Trophoblast cell (in vitro differentiated cells and primary cell): ENCODE results near the gene DOCK8.

ENCODE experiments used
- DNase-seq, 2 donors: peaks; one replicate each; pipeline ENCODE4 v3.0.0-alpha.2; 2016
- H2AFZ ChIP-seq: 2 replicates; pipeline ENCODE4 v1.6.1; 2013; ENCODE audit warnings: low read length, moderate library complexity, mild to moderate bottlenecking; ENCODE audit not compliant: insufficient read depth, poor library complexity
- H2AK5ac ChIP-seq: 2 replicates; pipeline ENCODE4 v1.6.1; 2013; ENCODE audit warnings: mild to moderate bottlenecking, low read length
- H2BK120ac ChIP-seq: 2 replicates; pipeline ENCODE4 v1.6.1; 2013; ENCODE audit warnings: low read length, mild to moderate bottlenecking, moderate library complexity; ENCODE audit not compliant: insufficient read depth, poor library complexity
- H2BK12ac ChIP-seq: 2 replicates; pipeline ENCODE4 v1.6.1; 2013; ENCODE audit warnings: mild to moderate bottlenecking, low read length, moderate library complexity
- H2BK5ac ChIP-seq: 2 replicates; pipeline ENCODE4 v1.6.1; 2013; ENCODE audit warnings: low read length, low read depth, moderate library complexity, mild to moderate bottlenecking; ENCODE audit not compliant: poor library complexity
- H3K14ac ChIP-seq: 2 replicates; pipeline ENCODE4 v1.6.1; 2013; ENCODE audit warnings: mild to moderate bottlenecking, low read length
- H3K18ac ChIP-seq: 2 replicates; pipeline ENCODE4 v1.6.1; 2013; ENCODE audit warnings: mild to moderate bottlenecking, low read length
- H3K23ac ChIP-seq: 2 replicates; pipeline ENCODE4 v1.6.1; 2013; ENCODE audit warnings: low read length
- H3K27ac ChIP-seq: 2 replicates; pipeline ENCODE4 v1.5.1; 2013; ENCODE audit warnings: low read depth, mild to moderate bottlenecking, inconsistent platforms, low read length, moderate library complexity
- H3K27me3 ChIP-seq: 2 replicates; pipeline ENCODE4 v1.6.1; 2013; ENCODE audit warnings: inconsistent platforms, mild to moderate bottlenecking, low read length, moderate library complexity; ENCODE audit not compliant: insufficient read depth
- H3K36me3 ChIP-seq, 2 experiments: 1 replicate in 1 of 2; 2 replicates in 1 of 2; pipeline ENCODE4 v1.6.1; 2013; ENCODE audit warnings: low read length in 2 of 2, mild to moderate bottlenecking in 2 of 2, moderate library complexity in 1 of 2; ENCODE audit not compliant: insufficient read depth in 2 of 2, control insufficient read depth in 1 of 2
- H3K4ac ChIP-seq: 2 replicates; pipeline ENCODE4 v1.6.1; 2013; ENCODE audit warnings: low read depth, mild to moderate bottlenecking, low read length, moderate library complexity
- H3K4me1 ChIP-seq, 2 experiments: 1 replicate in 1 of 2; 2 replicates in 1 of 2; pipeline ENCODE4 v1.6.1; 2013; ENCODE audit warnings: low read length in 2 of 2, mild to moderate bottlenecking in 2 of 2, moderate library complexity in 1 of 2; ENCODE audit not compliant: insufficient read depth in 2 of 2, control insufficient read depth in 1 of 2
- H3K4me2 ChIP-seq: 2 replicates; pipeline ENCODE4 v1.6.1; 2013; ENCODE audit warnings: inconsistent platforms, mild to moderate bottlenecking, low read length, moderate library complexity
- H3K4me3 ChIP-seq: 2 replicates; pipeline ENCODE4 v1.5.1; 2013; ENCODE audit warnings: mild to moderate bottlenecking, low read depth, low read length, inconsistent platforms
- H3K79me1 ChIP-seq: one replicate; pipeline ENCODE4 v1.6.1; 2013; ENCODE audit warnings: low read length
- H3K79me2 ChIP-seq: 2 replicates; pipeline ENCODE4 v1.6.1; 2013; ENCODE audit warnings: low read length, mild to moderate bottlenecking; ENCODE audit not compliant: control insufficient read depth, insufficient read depth, poor library complexity
- H3K9ac ChIP-seq: 2 replicates; pipeline ENCODE4 v1.6.1; 2013; ENCODE audit warnings: mild to moderate bottlenecking, low read length
- H3K9me3 ChIP-seq: 2 replicates; pipeline ENCODE4 v1.6.1; 2013; ENCODE audit warnings: low read depth, mild to moderate bottlenecking, control low read depth, inconsistent platforms, low read length; ENCODE audit not compliant: insufficient read depth
- H4K12ac ChIP-seq: 2 replicates; pipeline ENCODE4 v1.6.1; 2013; ENCODE audit warnings: low read depth, mild to moderate bottlenecking, low read length, moderate library complexity
- H4K8ac ChIP-seq: 2 replicates; pipeline ENCODE4 v1.6.1; 2013; ENCODE audit warnings: low read depth, mild to moderate bottlenecking, low read length, moderate library complexity
- H4K91ac ChIP-seq: one replicate; pipeline ENCODE4 v1.6.1; 2013; ENCODE audit warnings: low read depth, mild to moderate bottlenecking, low read length, moderate library complexity
- WGBS: extraction: QIAGEN DNeasy Blood & Tissue Kit; methylation state at CpG from one replicate; pipeline ENCODE4 v1.1.7; 2013; ENCODE audit warnings: missing lambda C conversion rate; ENCODE audit not compliant: insufficient read length, insufficient coverage; ENCODE audit errors: extremely low coverage; 5-methylcytosine and 5-hydroxymethylcytosine counted together

Gene DOCK8

GRCh38 chr9:353077-353476 is 138.4 kb downstream of the DOCK8 start:
- no peak overlapping the region for H4K91ac ChIP-seq
- H3K4me1 ChIP-seq = peaks cover 3 to 4% of the 10 kb centered on the region in 2 experiments
- no peak overlapping the region for H2AFZ ChIP-seq
- no peak overlapping the region for H3K27ac ChIP-seq
- no peak for DNase-seq
- H3K9me3 ChIP-seq = no peaks in the 10 kb centered on the region
- H2BK5ac ChIP-seq = no peak overlapping the region
- no peak overlapping the region for H3K4me2 ChIP-seq
- peaks cover 3% of the 10 kb centered on the region for H3K79me1 ChIP-seq
- no peak overlapping the region for H2AK5ac ChIP-seq
- no peak overlapping the region for H3K14ac ChIP-seq
- no peaks in the 10 kb centered on the region for H3K79me2 ChIP-seq
- no peak overlapping the region for H3K18ac ChIP-seq
- H3K9ac ChIP-seq = no peak overlapping the region
- H3K4me3 ChIP-seq = no peak overlapping the region
- no peak overlapping the region for H4K8ac ChIP-seq
- H3K36me3 ChIP-seq = no peaks in the 10 kb centered on the region
- H3K27me3 ChIP-seq = no peaks in the 10 kb centered on the region
- no CpG with 5 or more reads among the region's 1 CpG for WGBS
- no peak overlapping the region for H2BK120ac ChIP-seq
- H2BK12ac ChIP-seq = no peak overlapping the region
- no peak overlapping the region for H4K12ac ChIP-seq
- H3K23ac ChIP-seq = no peak overlapping the region
- H3K4ac ChIP-seq = no peak overlapping the region

DNA sequence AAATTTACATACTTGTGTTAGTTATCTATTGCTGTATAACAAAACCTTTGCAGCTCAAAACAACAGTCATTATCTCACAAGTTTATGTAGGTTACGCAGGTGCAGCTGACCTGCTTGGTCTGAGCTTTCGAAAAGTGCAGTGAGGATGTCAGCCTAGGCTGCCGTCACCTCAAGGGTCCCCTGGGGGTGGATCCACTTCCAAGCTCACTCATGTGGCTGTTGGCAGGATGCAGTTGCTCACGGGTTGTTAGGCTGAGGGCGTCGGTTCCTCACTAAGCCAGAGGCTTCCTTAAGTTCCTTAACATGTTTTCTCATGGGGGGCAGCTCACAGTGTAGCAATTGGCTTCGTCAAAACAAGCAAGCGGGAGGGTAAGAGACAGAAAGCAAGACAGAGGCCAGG is 139.8 kb downstream of the DOCK8 start:
- H3K23ac ChIP-seq = no peak overlapping the region
- H2AK5ac ChIP-seq = no peak overlapping the region
- H3K4ac ChIP-seq = no peak overlapping the region
- H3K9me3 ChIP-seq = no peaks in the 10 kb centered on the region
- H2BK5ac ChIP-seq = no peak overlapping the region
- WGBS = no CpG with 5 or more reads among the region's 8 CpGs
- H3K27me3 ChIP-seq = no peaks in the 10 kb centered on the region
- no peak overlapping the region for H3K27ac ChIP-seq
- H4K12ac ChIP-seq = no peak overlapping the region
- no peak overlapping the region for H2AFZ ChIP-seq
- H2BK12ac ChIP-seq = no peak overlapping the region
- H3K4me3 ChIP-seq = no peak overlapping the region
- H3K9ac ChIP-seq = no peak overlapping the region
- no peak overlapping the region for H3K18ac ChIP-seq
- H3K14ac ChIP-seq = no peak overlapping the region
- no peak overlapping the region for H4K91ac ChIP-seq
- H3K36me3 ChIP-seq = no peaks in the 10 kb centered on the region
- no peak overlapping the region for H2BK120ac ChIP-seq
- no peak for DNase-seq
- no peak overlapping the region for H3K4me2 ChIP-seq
- no peaks in the 10 kb centered on the region for H3K79me2 ChIP-seq
- H4K8ac ChIP-seq = no peak overlapping the region
- no peaks in the 10 kb centered on the region for H3K79me1 ChIP-seq
- no peaks in the 10 kb centered on the region for H3K4me1 ChIP-seq

DNA sequence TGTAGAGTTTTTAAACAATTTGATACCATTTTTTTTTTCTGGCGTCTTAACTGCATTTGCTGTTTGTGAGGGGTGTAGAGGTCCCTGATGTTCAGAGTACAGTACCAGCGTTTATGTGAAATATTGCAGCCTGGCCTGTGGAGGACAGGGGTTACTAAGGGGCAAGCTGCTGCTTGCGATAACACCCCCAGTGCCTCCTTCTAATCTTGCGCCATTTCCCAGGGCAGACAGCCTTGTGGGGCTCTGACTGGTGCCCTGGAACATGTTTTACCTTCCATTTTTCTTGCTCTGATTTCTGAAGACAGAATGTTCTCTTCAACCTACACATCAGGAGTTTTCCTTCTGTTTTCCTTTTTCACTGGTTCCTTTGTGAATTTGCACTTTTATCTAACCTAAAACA is 142.9 kb downstream of the DOCK8 start:
- Histone ChIP-seq H3K79me1 (no peaks in the 10 kb centered on the region), H4K8ac (no peak overlapping the region), H3K4ac (no peak overlapping the region), H2BK5ac (no peak overlapping the region), H3K4me1 (no peaks in the 10 kb centered on the region), H3K79me2 (no peaks in the 10 kb centered on the region), H3K4me2 (no peak overlapping the region), H2AFZ (no peak overlapping the region), H3K36me3 (no peaks in the 10 kb centered on the region), H2BK12ac (no peak overlapping the region), H3K4me3 (no peak overlapping the region), H2AK5ac (no peak overlapping the region), H4K91ac (no peak overlapping the region), H4K12ac (no peak overlapping the region), H3K9ac (no peak overlapping the region), H3K18ac (no peak overlapping the region), H2BK120ac (no peak overlapping the region), H3K9me3 (no peaks in the 10 kb centered on the region), H3K27me3 (no peaks in the 10 kb centered on the region), H3K23ac (no peak overlapping the region), H3K27ac (no peak overlapping the region), H3K14ac (no peak overlapping the region)
- no CpG with 5 or more reads among the region's 4 CpGs for WGBS
- DNase-seq = no peak

- Histone ChIP-seq H3K4me2 (no peak overlapping the region), H2BK120ac (no peak overlapping the region), H2AK5ac (no peak overlapping the region), H2BK12ac (no peak overlapping the region), H4K8ac (no peak overlapping the region), H3K27me3 (no peaks in the 10 kb centered on the region), H3K9ac (no peak overlapping the region), H3K23ac (no peak overlapping the region), H3K79me2 (no peaks in the 10 kb centered on the region), H4K91ac (no peak overlapping the region), H3K4ac (no peak overlapping the region), H3K36me3 (no peaks in the 10 kb centered on the region), H3K79me1 (no peaks in the 10 kb centered on the region), H3K9me3 (no peaks in the 10 kb centered on the region), H3K14ac (no peak overlapping the region), H4K12ac (no peak overlapping the region), H3K4me3 (no peak overlapping the region), H3K18ac (no peak overlapping the region), H2BK5ac (no peak overlapping the region), H2AFZ (no peak overlapping the region), H3K4me1 (peaks cover 0 to 3% of the 10 kb centered on the region in 2 experiments), H3K27ac (no peak overlapping the region)
- DNase-seq = peak; percentile 54 to 93
- no CpG with 5 or more reads among the region's 7 CpGs for WGBS
These were observed 148.1 kb downstream of the DOCK8 start for GRCh38 chr9:362561-363273.
